Karpas-422 (cell line): ENCODE data around the gene IL1RAPL2. TPM values are rescaled to one million over a fixed set of nuclear protein-coding genes. Genes with fewer than 3 reads are reported as not detected.

Experiments used
- DNase-seq: peaks from one replicate; pipeline ENCODE4 v3.0.0-alpha.2; 2015
- H2AFZ ChIP-seq: fragments of 200-600 bp; sonication (generic); 2 replicates; pipeline ENCODE4 v1.6.1; 2014; ENCODE audit warnings: antibody characterized with exemption, low read length, mixed read lengths
- H3K27ac ChIP-seq: fragments of 200-600 bp; sonication (generic); 2 replicates; pipeline ENCODE4 v1.5.1; 2014; ENCODE audit warnings: mild to moderate bottlenecking, low read length, moderate library complexity
- H3K27me3 ChIP-seq: fragments of 200-600 bp; sonication (generic); 2 replicates; pipeline ENCODE4 v1.6.1; 2014; ENCODE audit warnings: low read length, mixed read lengths
- H3K36me3 ChIP-seq: fragments of 200-600 bp; sonication (generic); 2 replicates; pipeline ENCODE4 v1.6.1; 2014; ENCODE audit warnings: low read length, mixed read lengths; ENCODE audit not compliant: insufficient read depth
- H3K4me1 ChIP-seq: fragments of 200-600 bp; sonication (generic); 2 replicates; pipeline ENCODE4 v1.6.1; 2014; ENCODE audit warnings: mild to moderate bottlenecking, low read length, mixed read lengths
- H3K4me2 ChIP-seq: fragments of 200-600 bp; sonication (generic); 2 replicates; pipeline ENCODE4 v1.6.1; 2014; ENCODE audit warnings: low read length, low read depth, mild to moderate bottlenecking; ENCODE audit not compliant: poor library complexity, severe bottlenecking
- H3K4me3 ChIP-seq: fragments of 200-600 bp; sonication (generic); 2 replicates; pipeline ENCODE4 v1.5.1; 2014; ENCODE audit warnings: mild to moderate bottlenecking, antibody characterized with exemption, low read length, mixed read lengths
- H3K79me2 ChIP-seq: fragments of 200-600 bp; sonication (generic); 2 replicates; pipeline ENCODE4 v1.6.1; 2014; ENCODE audit warnings: mild to moderate bottlenecking, low read length, mixed read lengths
- H3K9ac ChIP-seq: fragments of 200-600 bp; sonication (generic); 2 replicates; pipeline ENCODE4 v1.6.0; 2014; ENCODE audit warnings: low read length
- H3K9me2 ChIP-seq: fragments of 200-600 bp; sonication (generic), shearing (Covaris generic); replicated peaks from 2 replicates; pipeline ENCODE4 v1.6.0; 2014; ENCODE audit warnings: mild to moderate bottlenecking, low read length, moderate library complexity; ENCODE audit not compliant: insufficient read depth
- H3K9me3 ChIP-seq: fragments of 300-700, 200-600 bp; sonication (generic); 2 replicates; pipeline ENCODE4 v1.6.1; 2014; ENCODE audit warnings: low read length, mixed read lengths
- H4K20me1 ChIP-seq: fragments of 200-600 bp; sonication (generic); 2 replicates; pipeline ENCODE4 v1.6.1; 2014; ENCODE audit warnings: mild to moderate bottlenecking, antibody characterized with exemption, low read length, low read depth; ENCODE audit not compliant: insufficient read depth
- total RNA-seq: library from RNA; depleted of rRNA; stranded (reverse); fragments of >200 nt; shearing (Covaris generic); gene quantifications from 2 replicates; pipeline ENCODE4 v1.2.3, GENCODE V29; 2014; ENCODE audit warnings: low replicate concordance

IL1RAPL2 gene
- total RNA-seq, 1 experiment from 2014 or later = not detected

GRCh38 chrX:105266456-105266855 lies 700.5 kb downstream of the IL1RAPL2 start:
- no peaks in the 10 kb centered on the region for H3K9me2 ChIP-seq
- no peak overlapping the region for H2AFZ ChIP-seq
- H3K4me1 ChIP-seq = no peaks in the 10 kb centered on the region
- no peaks in the 10 kb centered on the region for H3K79me2 ChIP-seq
- H3K27me3 ChIP-seq = no peaks in the 10 kb centered on the region
- DNase-seq = no peak
- no peaks in the 10 kb centered on the region for H3K9me3 ChIP-seq
- H3K27ac ChIP-seq = no peak overlapping the region
- H3K36me3 ChIP-seq = no peaks in the 10 kb centered on the region
- H3K4me2 ChIP-seq = no peak overlapping the region
- H3K4me3 ChIP-seq = no peak overlapping the region
- H3K9ac ChIP-seq = no peak overlapping the region
- H4K20me1 ChIP-seq = no peaks in the 10 kb centered on the region

GRCh38 chrX:105267167-105267566 lies 701.2 kb downstream of the IL1RAPL2 start:
- H3K79me2 ChIP-seq = no peaks in the 10 kb centered on the region
- no peak overlapping the region for H2AFZ ChIP-seq
- H3K9me3 ChIP-seq = no peaks in the 10 kb centered on the region
- H3K4me2 ChIP-seq = no peak overlapping the region
- H3K27me3 ChIP-seq = no peaks in the 10 kb centered on the region
- no peak overlapping the region for H3K9ac ChIP-seq
- H3K36me3 ChIP-seq = no peaks in the 10 kb centered on the region
- H3K27ac ChIP-seq = no peak overlapping the region
- H4K20me1 ChIP-seq = no peaks in the 10 kb centered on the region
- DNase-seq = no peak
- H3K9me2 ChIP-seq = no peaks in the 10 kb centered on the region
- no peak overlapping the region for H3K4me3 ChIP-seq
- no peaks in the 10 kb centered on the region for H3K4me1 ChIP-seq

GRCh38 chrX:105269386-105269785 lies 703.4 kb downstream of the IL1RAPL2 start:
- H3K27me3 ChIP-seq = no peaks in the 10 kb centered on the region
- no peak overlapping the region for H3K9ac ChIP-seq
- H3K4me2 ChIP-seq = no peak overlapping the region
- no peak overlapping the region for H2AFZ ChIP-seq
- H3K9me2 ChIP-seq = no peaks in the 10 kb centered on the region
- H3K27ac ChIP-seq = no peak overlapping the region
- DNase-seq = no peak
- H4K20me1 ChIP-seq = no peaks in the 10 kb centered on the region
- no peaks in the 10 kb centered on the region for H3K79me2 ChIP-seq
- no peaks in the 10 kb centered on the region for H3K36me3 ChIP-seq
- no peaks in the 10 kb centered on the region for H3K4me1 ChIP-seq
- H3K4me3 ChIP-seq = no peak overlapping the region
- H3K9me3 ChIP-seq = no peaks in the 10 kb centered on the region

- no peak overlapping the region for H3K9ac ChIP-seq
- H3K9me3 ChIP-seq = no peaks in the 10 kb centered on the region
- no peaks in the 10 kb centered on the region for H4K20me1 ChIP-seq
- H3K9me2 ChIP-seq = no peaks in the 10 kb centered on the region
- DNase-seq = no peak
- no peaks in the 10 kb centered on the region for H3K27me3 ChIP-seq
- H3K4me3 ChIP-seq = no peak overlapping the region
- H3K79me2 ChIP-seq = no peaks in the 10 kb centered on the region
- no peak overlapping the region for H3K27ac ChIP-seq
- no peaks in the 10 kb centered on the region for H3K36me3 ChIP-seq
- no peak overlapping the region for H2AFZ ChIP-seq
- H3K4me1 ChIP-seq = no peaks in the 10 kb centered on the region
- no peak overlapping the region for H3K4me2 ChIP-seq
Observed at GRCh38 chrX:105273326-105273725, 707.3 kb downstream of the IL1RAPL2 start.

- no peak overlapping the region for H3K9ac ChIP-seq
- no peak overlapping the region for H3K4me3 ChIP-seq
- H3K36me3 ChIP-seq = no peaks in the 10 kb centered on the region
- no peak for DNase-seq
- H3K27ac ChIP-seq = no peak overlapping the region
- H3K9me3 ChIP-seq = no peaks in the 10 kb centered on the region
- no peak overlapping the region for H3K4me2 ChIP-seq
- H3K9me2 ChIP-seq = no peaks in the 10 kb centered on the region
- no peaks in the 10 kb centered on the region for H3K27me3 ChIP-seq
- no peaks in the 10 kb centered on the region for H4K20me1 ChIP-seq
- H3K79me2 ChIP-seq = no peaks in the 10 kb centered on the region
- no peaks in the 10 kb centered on the region for H3K4me1 ChIP-seq
- H2AFZ ChIP-seq = no peak overlapping the region
Observed at GRCh38 chrX:105274091-105274490, 708.1 kb downstream of the IL1RAPL2 start.

DNA sequence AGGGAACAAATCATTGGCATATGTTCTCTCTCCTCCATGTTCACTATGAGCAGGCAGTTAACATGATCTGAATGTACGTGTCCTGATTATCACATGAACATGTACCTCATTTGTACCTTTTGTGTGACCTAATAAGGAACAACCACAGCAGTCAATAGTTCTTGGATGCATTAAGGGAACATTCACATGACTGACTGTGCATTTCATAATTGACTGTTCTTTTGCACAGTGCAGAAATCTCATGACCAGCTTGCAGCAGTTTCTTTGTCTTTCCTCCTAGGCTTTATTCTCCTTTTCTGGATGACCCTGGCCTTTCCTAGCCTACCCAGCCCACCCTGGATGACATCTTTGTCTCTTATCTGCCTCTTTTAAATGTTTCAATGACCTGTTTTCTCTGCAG lies 711.1 kb downstream of the IL1RAPL2 start:
- Histone ChIP-seq H3K9ac (no peak overlapping the region), H2AFZ (no peak overlapping the region)

GRCh38 chrX:105282077-105282476 lies 716.1 kb downstream of the IL1RAPL2 start:
- H3K4me2 ChIP-seq = no peak overlapping the region
- no peaks in the 10 kb centered on the region for H3K36me3 ChIP-seq
- H4K20me1 ChIP-seq = no peaks in the 10 kb centered on the region
- H3K4me1 ChIP-seq = no peaks in the 10 kb centered on the region
- no peak for DNase-seq
- no peaks in the 10 kb centered on the region for H3K9me2 ChIP-seq
- H3K79me2 ChIP-seq = no peaks in the 10 kb centered on the region
- no peak overlapping the region for H3K27ac ChIP-seq
- no peaks in the 10 kb centered on the region for H3K27me3 ChIP-seq
- no peaks in the 10 kb centered on the region; the same call in 1 of the 2 replicates for H3K9me3 ChIP-seq
- no peak overlapping the region for H3K9ac ChIP-seq
- no peak overlapping the region for H2AFZ ChIP-seq
- H3K4me3 ChIP-seq = no peak overlapping the region

More for the DNA sequence above, 711.1 kb downstream of the IL1RAPL2 start:
- Histone ChIP-seq H3K4me3 (no peak overlapping the region), H3K36me3 (no peaks in the 10 kb centered on the region), H3K4me1 (no peaks in the 10 kb centered on the region), H3K9me2 (no peaks in the 10 kb centered on the region), H3K27me3 (no peaks in the 10 kb centered on the region), H3K4me2 (no peak overlapping the region), H4K20me1 (no peaks in the 10 kb centered on the region), H3K9me3 (no peaks in the 10 kb centered on the region; the same call in 1 of the 2 replicates), H3K79me2 (no peaks in the 10 kb centered on the region), H3K27ac (no peak overlapping the region)
- DNase-seq = no peak

DNA sequence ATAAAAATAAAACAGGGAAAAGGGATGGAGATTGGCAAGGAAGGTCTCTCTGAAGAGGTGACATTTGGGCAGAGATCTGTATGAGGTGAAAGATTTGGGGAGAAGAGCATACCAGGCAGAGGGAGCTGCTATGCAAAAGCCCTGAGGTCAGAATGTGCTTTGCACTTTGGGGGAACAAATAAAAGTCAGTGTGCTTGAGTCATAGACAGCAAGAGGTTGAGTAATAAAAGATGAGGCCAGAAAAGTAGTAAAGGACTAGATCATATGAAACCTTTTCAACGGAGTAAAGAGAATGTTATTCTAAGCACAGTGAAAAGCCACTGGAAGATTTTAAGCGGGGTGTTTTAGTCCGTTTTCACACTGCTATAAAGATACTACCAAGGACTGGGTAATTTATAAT lies 731.0 kb downstream of the IL1RAPL2 start:
- H2AFZ ChIP-seq = no peak overlapping the region
- no peaks in the 10 kb centered on the region for H3K9me3 ChIP-seq
- no peak overlapping the region for H3K4me3 ChIP-seq
- no peaks in the 10 kb centered on the region for H3K4me1 ChIP-seq
- no peaks in the 10 kb centered on the region for H3K36me3 ChIP-seq
- H3K4me2 ChIP-seq = no peak overlapping the region
- no peak for DNase-seq
- H3K9ac ChIP-seq = no peak overlapping the region
- H4K20me1 ChIP-seq = no peaks in the 10 kb centered on the region
- H3K27me3 ChIP-seq = no peaks in the 10 kb centered on the region
- no peak overlapping the region for H3K27ac ChIP-seq
- no peaks in the 10 kb centered on the region for H3K9me2 ChIP-seq
- H3K79me2 ChIP-seq = no peaks in the 10 kb centered on the region

DNA sequence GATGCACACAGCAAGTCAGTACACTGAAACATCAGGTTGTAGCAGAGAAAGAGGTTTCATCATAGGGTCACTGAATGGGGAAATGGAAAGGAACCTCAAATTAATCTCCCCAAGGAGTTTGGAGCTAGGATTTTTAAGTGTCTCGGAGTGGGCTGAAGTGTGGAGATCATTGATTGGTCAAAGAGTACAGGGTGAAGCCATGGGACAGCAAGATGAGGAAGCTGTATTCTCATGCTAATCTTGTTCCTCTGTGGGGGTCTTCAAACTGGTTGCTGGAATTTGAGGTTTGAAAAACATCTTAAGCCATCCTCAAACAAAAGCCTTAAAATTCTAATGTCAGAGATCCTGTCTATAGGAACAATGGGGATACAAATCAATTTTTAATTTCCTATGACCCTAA lies 733.3 kb downstream of the IL1RAPL2 start:
- H3K36me3 ChIP-seq = no peaks in the 10 kb centered on the region
- no peaks in the 10 kb centered on the region for H3K27me3 ChIP-seq
- H2AFZ ChIP-seq = no peak overlapping the region
- no peaks in the 10 kb centered on the region; the same call in 1 of the 2 replicates for H3K9me3 ChIP-seq
- no peak overlapping the region for H3K4me3 ChIP-seq
- H3K4me1 ChIP-seq = no peaks in the 10 kb centered on the region
- H4K20me1 ChIP-seq = no peaks in the 10 kb centered on the region
- no peaks in the 10 kb centered on the region for H3K9me2 ChIP-seq
- no peaks in the 10 kb centered on the region for H3K79me2 ChIP-seq
- H3K4me2 ChIP-seq = no peak overlapping the region
- H3K27ac ChIP-seq = no peak overlapping the region
- no peak for DNase-seq
- no peak overlapping the region for H3K9ac ChIP-seq
